OCI-LY7 (cell line): Measurements from ENCODE around the gene GABRG3. TPM values are rescaled to one million over a fixed set of nuclear protein-coding genes. Genes with fewer than 3 reads are reported as not detected.

Source experiments
- BruUV-seq: library from RNA; stranded (reverse); fragments of 400-500 nt; replicated peaks from 2 replicates; lab custom pipeline; 2021; lab: Mats Ljungman, UMichigan
- CTCF ChIA-PET: fragments of 300-600 bp; sonication (Branson Sonifier 250); formaldehyde crosslinking; loops from one replicate; lab custom pipeline; 2022; ENCODE audit warnings: antibody characterized with exemption; ENCODE audit not compliant: unreplicated experiment; lab: Charles Lee
- POLR2A ChIA-PET: fragments of 300-600 bp; sonication (Branson Sonifier 250); formaldehyde crosslinking; loops from one replicate; lab custom pipeline; 2022; ENCODE audit warnings: antibody characterized with exemption; lab: Charles Lee
- DNase-seq: peaks from one replicate; pipeline ENCODE4 v3.0.0-alpha.2; 2015; ENCODE audit warnings: low spot score
- H2AFZ ChIP-seq: fragments of 200-600 bp; sonication (generic), shearing (Covaris generic); 2 replicates; pipeline ENCODE4 v1.6.1; 2014; ENCODE audit warnings: mild to moderate bottlenecking, antibody characterized with exemption, low read length, moderate library complexity
- H3K27ac ChIP-seq: fragments of 200-600 bp; sonication (generic); 2 replicates; pipeline ENCODE4 v1.5.1; 2014; ENCODE audit warnings: mixed run types, low read depth, mild to moderate bottlenecking, moderate library complexity, low read length, inconsistent platforms; ENCODE audit not compliant: poor library complexity, severe bottlenecking
- H3K36me3 ChIP-seq: fragments of 200-600 bp; sonication (generic); 2 replicates; pipeline ENCODE4 v1.6.1; 2014; ENCODE audit warnings: mild to moderate bottlenecking, antibody characterized with exemption, low read length, moderate library complexity, mixed read lengths; ENCODE audit not compliant: insufficient read depth
- H3K4me1 ChIP-seq: fragments of 200-600 bp; sonication (generic); 2 replicates; pipeline ENCODE4 v1.5.1; 2014; ENCODE audit warnings: mild to moderate bottlenecking, low read length; ENCODE audit not compliant: insufficient read depth, poor library complexity, severe bottlenecking
- H3K4me2 ChIP-seq: fragments of 200-600 bp; sonication (generic); 2 replicates; pipeline ENCODE4 v1.6.1; 2014; ENCODE audit warnings: mild to moderate bottlenecking, low read length
- H3K4me3 ChIP-seq: fragments of 200-600 bp; sonication (generic); 2 replicates; pipeline ENCODE4 v1.5.1; 2014; ENCODE audit warnings: mild to moderate bottlenecking, low read depth, low read length; ENCODE audit not compliant: poor library complexity, severe bottlenecking
- H3K79me2 ChIP-seq: fragments of 200-600 bp; sonication (generic); 2 replicates; pipeline ENCODE4 v1.6.1; 2016; ENCODE audit warnings: low read depth, mild to moderate bottlenecking, low read length, moderate library complexity, mixed read lengths; ENCODE audit not compliant: insufficient read depth
- H3K9me2 ChIP-seq: fragments of 200-600 bp; sonication (generic); 2 replicates; pipeline ENCODE4 v1.6.1; 2016; ENCODE audit warnings: mild to moderate bottlenecking, low read length, mixed read lengths; ENCODE audit not compliant: insufficient read depth
- H3K9me3 ChIP-seq: fragments of 200-600 bp; sonication (generic); 2 replicates; pipeline ENCODE4 v1.6.1; 2014; ENCODE audit warnings: mild to moderate bottlenecking, mixed run types, low read length, mixed read lengths
- H4K20me1 ChIP-seq: fragments of 200-600 bp; sonication (generic); 2 replicates; pipeline ENCODE4 v1.6.1; 2014; ENCODE audit warnings: mild to moderate bottlenecking, antibody characterized with exemption, low read length, moderate library complexity, mixed read lengths; ENCODE audit not compliant: insufficient read depth
- CTCF ChIP-seq: fragments of 200-600 bp; sonication (generic); conservative IDR thresholded peaks from 2 replicates; pipeline ENCODE4 v1.5.1; 2014; ENCODE audit warnings: mild to moderate bottlenecking, antibody characterized with exemption, low read length, moderate library complexity, mixed read lengths
- EZH2phosphoT487 ChIP-seq: fragments of 200-600 bp; sonication (generic); IDR thresholded peaks from 2 replicates; pipeline ENCODE4 v1.6.1; 2018; ENCODE audit warnings: low read depth, borderline replicate concordance, mild to moderate bottlenecking, mixed run types, antibody characterized with exemption, low read length, moderate library complexity, mixed read lengths
- intact Hi-C: fragments of 100-400 bp; cut with micrococcal nuclease; formaldehyde crosslinking; loops from one replicate; pipeline ENCODE4 v1.10.0; 2022; ENCODE audit not compliant: unreplicated experiment
- total RNA-seq, 2 experiments: library from RNA; depleted of rRNA in 1 of 2; stranded (reverse); fragments of >200 nt in 1 of 2; shearing (Covaris generic) in 1 of 2; gene quantifications; 2 replicates each; pipeline ENCODE4 v1.2.3, GENCODE V29; 2014 to 2022

GABRG3 gene
- total RNA-seq, 2 experiments from 2014 or later = not detected

- Histone ChIP-seq H3K27ac (no peak overlapping the region), H3K9me3 (no peaks in the 10 kb centered on the region), H3K9me2 (no peaks in the 10 kb centered on the region), H3K4me2 (no peak overlapping the region), H2AFZ (no peak overlapping the region), H3K4me1 (no peaks in the 10 kb centered on the region), H3K36me3 (no peaks in the 10 kb centered on the region), H4K20me1 (no peaks in the 10 kb centered on the region), H3K79me2 (no peaks in the 10 kb centered on the region), H3K4me3 (no peak overlapping the region)
- intact Hi-C loops = loop anchor here (5.0 kb wide), 1 partner anchor 294 kb away; no protein-coding TSS in a partner anchor
- BruUV-seq = no TSS peak
- TF ChIP-seq EZH2phosphoT487 (no peak), CTCF (no peak)
- CTCF ChIA-PET = no interaction called here
- DNase-seq = no peak
- POLR2A ChIA-PET = no interaction called here
Observed at GRCh38 chr15:27062951-27063350, 92.0 kb downstream of the GABRG3 start.

- no peaks in the 10 kb centered on the region for H3K79me2 ChIP-seq
- intact Hi-C loops = loop anchor here (5.0 kb wide), 1 partner anchor 293 kb away; no protein-coding TSS in a partner anchor
- ChIA-PET POLR2A (no interaction called here), CTCF (no interaction called here)
- no TSS peak for BruUV-seq
- no peak overlapping the region for H3K4me2 ChIP-seq
- no peaks in the 10 kb centered on the region for H3K4me1 ChIP-seq
- no peaks in the 10 kb centered on the region for H3K9me2 ChIP-seq
- no peak overlapping the region for H3K27ac ChIP-seq
- no peak overlapping the region for H2AFZ ChIP-seq
- no peak for DNase-seq
- H3K4me3 ChIP-seq = no peak overlapping the region
- no peaks in the 10 kb centered on the region for H4K20me1 ChIP-seq
- no peaks in the 10 kb centered on the region for H3K9me3 ChIP-seq
- TF ChIP-seq CTCF (no peak), EZH2phosphoT487 (no peak)
- H3K36me3 ChIP-seq = no peaks in the 10 kb centered on the region
Observed at GRCh38 chr15:27064080-27064479, 93.1 kb downstream of the GABRG3 start.

- no peak for TF ChIP-seq EZH2phosphoT487
- TF ChIP-seq CTCF = no peak
- Histone ChIP-seq H3K79me2 (no peaks in the 10 kb centered on the region), H4K20me1 (no peaks in the 10 kb centered on the region), H3K9me3 (no peaks in the 10 kb centered on the region), H3K4me1 (no peaks in the 10 kb centered on the region), H3K27ac (no peak overlapping the region), H3K4me3 (no peak overlapping the region), H3K36me3 (no peaks in the 10 kb centered on the region), H2AFZ (no peak overlapping the region), H3K4me2 (no peak overlapping the region), H3K9me2 (no peaks in the 10 kb centered on the region)
- no peak for DNase-seq
- ChIA-PET CTCF (no interaction called here), POLR2A (no interaction called here)
- BruUV-seq = no TSS peak
- intact Hi-C loops = no loop called here
Observed at GRCh38 chr15:27065151-27065550, 94.2 kb downstream of the GABRG3 start.
